Measurements from ENCODE around the gene CHMP4B. TPM values are rescaled to one million over a fixed set of nuclear protein-coding genes. Genes with fewer than 3 reads are reported as not detected.

CHMP4B gene, protein sequence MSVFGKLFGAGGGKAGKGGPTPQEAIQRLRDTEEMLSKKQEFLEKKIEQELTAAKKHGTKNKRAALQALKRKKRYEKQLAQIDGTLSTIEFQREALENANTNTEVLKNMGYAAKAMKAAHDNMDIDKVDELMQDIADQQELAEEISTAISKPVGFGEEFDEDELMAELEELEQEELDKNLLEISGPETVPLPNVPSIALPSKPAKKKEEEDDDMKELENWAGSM
- polyA plus RNA-seq (2013, experiment 1 of 2; ENCODE audit: insufficient read length): 119 TPM
- 106 TPM for polyA plus RNA-seq (2013, experiment 2 of 2; ENCODE audit: insufficient read length)

DNA sequence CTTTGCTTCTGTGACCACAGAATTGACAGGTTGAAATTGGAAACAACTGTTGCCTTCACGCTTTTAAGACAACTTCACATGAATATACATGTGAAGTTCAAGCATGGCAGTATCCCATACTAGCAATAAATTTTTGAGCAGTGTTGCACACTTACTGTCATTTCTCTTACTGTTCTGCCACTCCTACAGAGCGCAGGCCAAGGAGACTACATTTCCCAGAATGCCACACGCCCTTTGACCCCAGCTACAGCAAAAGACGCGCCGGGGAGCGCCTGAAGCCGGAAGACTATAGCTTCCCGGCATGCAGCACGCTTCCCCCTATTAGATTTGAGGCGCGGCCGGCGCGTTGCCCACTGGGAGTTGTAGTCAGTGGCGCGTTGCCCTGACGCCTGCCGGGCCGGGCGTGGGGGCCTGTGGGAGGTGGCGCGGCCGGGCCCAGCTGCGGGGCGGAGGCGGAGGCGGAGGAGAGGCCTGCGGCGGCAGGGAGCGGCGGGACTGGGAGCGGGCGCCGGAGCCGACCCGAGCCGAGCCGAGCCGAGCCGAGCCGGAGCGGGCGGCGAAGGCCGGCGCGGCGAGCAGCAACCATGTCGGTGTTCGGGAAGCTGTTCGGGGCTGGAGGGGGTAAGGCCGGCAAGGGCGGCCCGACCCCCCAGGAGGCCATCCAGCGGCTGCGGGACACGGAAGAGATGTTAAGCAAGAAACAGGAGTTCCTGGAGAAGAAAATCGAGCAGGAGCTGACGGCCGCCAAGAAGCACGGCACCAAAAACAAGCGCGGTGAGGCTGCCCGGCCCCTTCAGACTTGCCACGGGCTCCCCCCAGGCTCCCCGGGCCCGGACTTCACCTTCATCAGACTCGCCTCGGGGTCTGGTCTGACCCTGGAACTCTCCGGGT is at the start of gene CHMP4B:
TSS of gene CHMP4B (plus strand) at position 464 of the 891 bp plus-strand sequence. CDS start at position 585, 121 bp downstream.
- DNase-seq: peak; percentile 99

DNA sequence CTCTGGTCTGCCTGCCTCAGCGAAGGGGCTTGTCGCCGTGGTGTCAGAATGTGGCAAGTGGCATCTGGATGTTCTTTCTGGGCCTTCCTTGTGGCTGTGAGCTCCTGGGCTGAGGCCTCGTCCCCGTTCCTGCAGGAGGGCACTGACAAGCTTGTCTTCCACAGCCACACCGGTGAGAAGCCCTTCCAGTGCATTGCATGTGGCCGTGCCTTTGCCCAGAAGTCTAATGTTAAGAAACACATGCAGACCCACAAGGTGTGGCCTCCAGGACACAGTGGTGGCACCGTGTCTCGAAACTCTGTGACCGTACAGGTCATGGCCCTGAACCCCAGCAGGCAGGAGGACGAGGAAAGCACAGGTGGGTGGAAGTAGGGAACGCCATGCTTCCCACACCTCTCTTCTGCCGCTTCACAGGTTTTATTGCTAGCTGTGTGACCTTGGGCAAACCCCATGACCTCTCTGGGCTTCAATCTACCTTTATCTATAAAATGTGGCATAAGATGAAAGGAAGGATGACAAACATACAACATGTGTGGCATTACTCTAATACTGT is 49.4 kb upstream of the CHMP4B start:
- no peak for DNase-seq

DNA sequence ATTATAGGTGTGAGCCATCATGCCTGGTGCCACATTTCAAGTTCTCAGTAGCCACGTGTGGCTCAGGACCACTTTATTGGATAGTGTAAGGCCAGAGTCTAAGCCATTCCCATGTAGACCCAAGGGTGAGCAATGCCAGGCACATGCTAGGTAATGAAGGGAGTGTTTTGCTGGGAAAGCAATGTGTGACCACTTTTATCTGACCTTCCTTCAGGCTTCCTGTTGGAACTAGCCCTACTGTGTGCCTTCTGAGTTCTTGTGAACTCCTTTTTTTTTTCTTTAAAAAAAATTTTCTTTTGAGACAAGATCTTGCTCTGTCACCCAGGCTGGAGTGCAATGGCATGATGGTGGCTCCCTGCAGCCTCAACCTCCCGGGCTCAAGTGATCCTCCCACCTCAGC is 46.0 kb upstream of the CHMP4B start:
- DNase-seq: no peak

DNA sequence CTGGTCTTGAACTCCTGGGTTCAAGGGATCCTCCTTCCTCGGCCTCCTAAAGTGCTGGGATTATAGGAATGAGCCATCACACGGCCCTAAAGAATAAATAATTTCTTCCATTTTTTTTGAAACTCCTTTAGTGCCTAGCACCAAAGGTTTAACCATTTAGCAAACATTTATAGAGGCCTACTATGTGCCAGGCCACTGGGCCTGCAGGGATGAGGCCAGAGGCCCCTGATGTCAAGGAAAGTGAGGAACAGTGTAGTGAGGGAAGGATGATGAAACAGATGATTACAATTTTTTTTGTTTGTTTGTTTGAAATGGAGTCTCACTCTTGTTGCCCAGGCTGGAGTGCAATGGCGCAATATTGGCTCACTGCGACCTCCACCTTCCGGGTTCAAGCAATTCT is 45.6 kb upstream of the CHMP4B start:
- DNase-seq: no peak

DNA sequence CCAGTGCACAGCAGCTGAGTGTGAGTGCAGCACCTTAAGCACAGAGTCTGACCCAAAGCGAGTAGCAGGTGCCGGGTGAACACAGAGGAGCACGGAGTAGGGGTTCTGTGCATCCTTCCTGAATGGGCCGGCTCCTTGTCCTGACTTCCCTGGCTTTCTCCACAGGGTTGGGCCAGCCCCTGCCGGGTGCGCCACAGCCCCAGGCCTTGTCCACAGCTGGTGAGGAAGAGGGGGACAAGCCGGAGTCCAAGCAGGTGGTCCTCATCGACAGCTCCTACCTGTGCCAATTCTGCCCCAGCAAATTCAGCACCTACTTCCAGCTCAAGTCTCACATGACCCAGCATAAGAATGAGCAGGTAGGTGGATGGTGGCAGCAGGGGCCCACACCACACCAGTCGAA is 44.5 kb upstream of the CHMP4B start:
- DNase-seq: no peak

DNA sequence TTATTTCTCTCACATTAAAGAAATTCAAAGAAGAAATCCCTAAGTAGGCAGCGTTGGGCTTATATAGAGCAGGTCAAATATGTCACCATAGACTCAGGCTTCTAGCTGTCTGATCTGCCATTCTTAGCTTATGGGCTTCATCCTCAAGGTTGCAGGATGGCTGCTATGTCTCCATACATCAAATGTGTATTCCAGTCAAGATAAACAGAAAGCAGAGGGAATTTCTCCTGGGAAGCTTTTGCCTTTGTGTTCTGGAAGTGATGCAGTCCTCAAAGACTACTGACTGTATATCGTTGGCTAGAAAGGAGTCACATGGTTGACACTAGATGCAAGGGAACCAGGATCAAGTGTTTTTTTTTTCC is 43.4 kb upstream of the CHMP4B start:
- no peak for DNase-seq

DNA sequence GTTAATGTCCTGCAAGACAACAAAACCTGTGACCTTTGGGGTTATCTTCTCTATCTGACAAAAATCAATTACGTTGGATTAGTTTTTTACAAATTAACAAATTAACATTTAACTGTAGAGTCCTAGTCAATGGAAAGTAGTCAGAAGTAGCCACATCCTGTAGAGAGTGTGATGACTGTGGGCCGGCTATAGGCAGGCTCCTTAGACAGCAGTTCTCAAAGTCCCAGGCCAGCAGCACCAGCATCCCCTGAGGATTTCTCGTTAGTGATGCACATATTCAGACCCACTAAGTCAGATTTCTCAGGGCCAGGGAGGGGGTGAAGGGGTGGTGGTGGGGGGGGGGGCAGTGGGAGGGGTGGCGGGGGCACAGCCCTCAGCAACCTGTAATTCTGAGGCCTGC is 42.1 kb upstream of the CHMP4B start:
- DNase-seq: no peak

DNA sequence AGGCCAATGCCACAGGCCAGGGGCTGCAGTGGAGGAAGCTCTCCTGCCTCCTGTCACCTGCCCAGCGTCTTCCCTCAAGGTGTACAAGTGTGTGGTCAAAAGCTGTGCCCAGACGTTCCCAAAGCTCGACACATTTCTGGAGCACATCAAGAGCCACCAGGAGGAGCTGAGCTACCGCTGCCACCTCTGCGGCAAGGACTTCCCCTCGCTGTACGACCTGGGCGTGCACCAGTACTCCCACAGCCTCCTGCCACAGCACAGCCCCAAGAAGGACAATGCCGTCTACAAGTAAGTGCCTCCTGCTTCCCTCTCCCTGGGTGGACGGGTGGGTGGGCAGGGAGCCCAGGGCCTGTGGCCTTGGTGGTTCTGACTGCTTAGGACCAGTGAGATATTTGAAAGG is 41.1 kb upstream of the CHMP4B start:
- DNase-seq: no peak

DNA sequence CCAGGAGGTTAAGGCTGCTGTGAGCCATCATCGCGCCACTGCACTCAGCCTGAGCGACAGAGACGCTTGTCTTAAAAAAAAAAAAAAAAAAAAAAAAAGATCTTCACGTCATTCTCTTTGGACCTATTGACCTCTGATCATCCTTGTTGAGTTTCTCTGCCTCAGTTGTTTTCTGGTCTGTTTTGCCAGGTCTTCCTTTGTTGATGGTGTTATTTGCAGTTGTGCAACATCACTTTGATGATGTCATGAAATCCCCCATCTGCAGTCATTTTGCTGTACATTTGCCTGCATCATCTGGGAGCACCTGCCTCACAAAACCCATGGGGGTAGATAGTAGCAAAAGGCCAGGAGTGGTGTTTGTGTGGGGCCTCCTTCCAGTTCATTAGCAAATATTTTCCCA is 39.2 kb upstream of the CHMP4B start:
- DNase-seq: no peak

DNA sequence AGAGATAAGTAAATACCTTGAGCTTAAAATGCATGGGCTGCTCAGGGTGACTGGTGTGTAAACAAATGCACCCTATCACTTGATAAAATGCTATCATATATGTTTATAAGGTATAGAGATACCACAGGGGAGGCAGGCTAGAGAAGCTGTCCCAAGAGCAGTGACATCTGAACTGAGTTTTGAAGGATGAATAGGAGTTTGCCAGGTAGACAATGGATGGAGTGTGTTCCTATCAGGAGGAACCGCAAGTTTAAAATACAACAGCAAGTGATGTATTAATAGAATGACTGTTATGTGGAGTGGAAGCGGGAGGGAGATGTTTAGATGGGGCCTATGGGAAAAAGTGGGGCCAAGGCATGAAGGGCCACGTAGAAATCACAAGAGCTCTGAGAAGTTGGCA is 38.7 kb upstream of the CHMP4B start:
- no peak for DNase-seq

DNA sequence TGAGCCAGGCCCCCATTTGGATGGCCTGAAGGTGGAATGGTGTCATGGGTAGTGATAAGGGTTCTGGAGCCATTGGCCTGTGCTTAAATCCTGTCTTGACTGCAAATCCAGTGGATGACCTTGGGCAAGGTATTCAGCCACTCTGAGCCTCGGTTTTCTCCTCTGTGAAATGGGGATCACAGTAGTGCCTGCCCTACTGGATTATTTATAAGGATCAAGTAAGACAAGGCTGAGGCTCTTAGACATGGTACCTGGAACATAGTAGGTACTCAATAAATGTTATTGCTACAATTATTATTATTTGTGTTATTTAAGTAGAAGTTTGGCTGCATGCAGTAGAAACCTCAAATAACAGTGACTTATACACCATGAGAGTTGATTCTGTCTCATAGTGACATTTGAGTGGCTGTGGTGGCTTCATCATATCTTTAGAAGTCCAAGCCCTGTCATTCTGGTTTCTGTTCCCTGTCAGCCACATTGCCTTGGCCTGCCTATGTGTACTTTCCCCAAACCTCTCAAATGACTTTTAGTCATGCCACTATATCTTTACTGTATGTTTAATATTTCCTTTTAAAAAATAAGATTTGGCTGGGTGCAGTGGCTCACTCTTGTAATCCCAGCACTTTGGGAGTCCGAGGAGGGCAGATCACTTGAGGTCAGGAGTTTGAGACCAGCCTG is 37.6 kb upstream of the CHMP4B start:
- DNase-seq: no peak

DNA sequence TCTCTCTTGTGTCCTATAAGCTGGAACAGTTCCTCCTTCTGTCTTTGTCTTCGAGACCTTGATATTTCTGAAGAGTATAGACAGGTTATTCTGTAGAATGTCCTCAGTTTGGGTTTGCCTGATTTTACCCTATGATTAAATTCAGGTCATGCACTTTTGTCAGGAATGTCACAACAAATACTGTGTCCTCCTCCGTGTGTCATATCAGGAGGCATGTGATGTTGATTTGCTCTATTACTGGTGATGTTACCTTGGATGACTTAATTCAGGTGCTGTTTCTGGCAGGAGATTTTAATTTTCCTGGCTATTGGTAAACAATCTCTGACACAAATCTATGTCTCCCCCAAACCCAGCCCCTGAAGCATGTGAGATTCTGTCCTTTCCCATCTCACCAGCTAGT is 33.3 kb upstream of the CHMP4B start:
- no peak for DNase-seq

DNA sequence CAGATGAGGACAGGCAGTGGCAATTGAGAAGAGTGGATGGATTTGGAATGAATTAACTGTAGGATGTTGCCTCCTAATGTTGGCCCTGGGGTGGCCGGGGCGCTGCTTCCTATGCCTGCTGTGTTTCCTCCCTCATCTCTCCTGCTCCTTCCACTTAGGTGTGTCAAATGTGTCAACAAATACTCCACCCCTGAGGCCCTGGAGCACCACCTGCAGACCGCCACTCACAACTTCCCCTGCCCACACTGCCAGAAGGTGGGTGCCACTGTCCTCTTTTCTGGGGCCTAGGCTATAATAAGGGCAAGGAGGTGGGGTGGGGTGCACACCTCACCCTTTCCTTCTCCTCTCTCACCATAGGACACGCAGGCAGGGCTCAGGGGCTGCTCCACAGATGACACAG is 30.0 kb upstream of the CHMP4B start:
- DNase-seq: no peak

DNA sequence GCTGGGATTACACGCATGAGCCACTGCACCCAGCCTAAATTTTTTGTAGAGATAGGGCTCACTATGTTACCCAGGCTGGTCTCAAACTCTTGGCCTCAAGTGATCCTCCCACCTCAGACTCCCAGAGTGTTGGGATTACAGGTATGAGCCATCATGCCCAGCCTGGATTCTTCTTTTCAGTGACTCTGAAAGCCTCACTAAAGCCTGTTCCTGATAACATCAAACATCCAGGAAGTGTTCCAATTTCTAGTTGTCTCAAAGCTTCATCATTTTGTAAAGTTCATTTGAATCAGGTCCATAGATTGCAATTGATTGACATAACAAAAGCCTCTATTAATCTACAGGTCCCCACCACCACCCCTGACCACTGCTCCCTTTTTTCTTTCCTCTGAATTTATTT is 29.2 kb upstream of the CHMP4B start:
- no peak for DNase-seq

DNA sequence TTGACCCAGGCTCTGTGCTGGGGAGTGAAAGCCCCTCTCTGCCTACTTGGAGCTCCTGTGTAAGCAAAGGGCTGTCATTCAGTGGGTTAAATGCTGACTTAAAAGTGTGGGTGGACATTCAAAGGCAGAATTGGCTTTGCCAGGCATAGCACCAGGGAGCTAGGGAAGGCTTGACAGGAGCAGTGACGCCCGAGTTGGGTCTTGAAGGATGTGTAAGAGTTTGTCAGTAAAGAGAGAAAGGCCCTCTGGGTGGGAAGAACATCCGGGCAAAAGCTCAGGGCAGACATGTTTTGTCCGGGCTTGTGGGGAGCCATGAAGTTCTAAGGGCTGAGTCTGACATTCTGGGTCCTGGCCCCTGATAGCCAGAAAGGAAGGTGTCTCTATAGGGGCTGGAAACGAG is 27.9 kb upstream of the CHMP4B start:
- DNase-seq: no peak

DNA sequence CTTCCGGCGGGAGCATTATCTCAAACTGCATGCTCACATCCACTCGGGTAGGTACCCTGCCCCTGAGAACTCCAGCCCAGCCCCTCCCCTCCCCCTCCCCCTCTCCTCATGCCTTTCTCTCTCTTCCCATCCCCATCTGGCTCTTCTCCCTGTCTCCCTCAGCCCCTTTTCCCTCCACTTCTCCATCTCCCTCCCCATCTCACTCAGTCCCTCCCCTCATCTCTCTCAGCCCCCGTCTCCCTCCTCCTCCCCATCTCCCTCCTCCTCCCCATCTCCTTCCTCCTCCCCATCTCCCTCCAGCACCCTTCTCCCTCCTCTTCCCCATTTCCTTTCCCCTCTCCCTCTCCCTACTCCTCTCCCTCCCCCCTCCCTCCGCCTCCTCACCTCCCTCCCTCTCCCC is 27.3 kb upstream of the CHMP4B start:
- DNase-seq: no peak

DNA sequence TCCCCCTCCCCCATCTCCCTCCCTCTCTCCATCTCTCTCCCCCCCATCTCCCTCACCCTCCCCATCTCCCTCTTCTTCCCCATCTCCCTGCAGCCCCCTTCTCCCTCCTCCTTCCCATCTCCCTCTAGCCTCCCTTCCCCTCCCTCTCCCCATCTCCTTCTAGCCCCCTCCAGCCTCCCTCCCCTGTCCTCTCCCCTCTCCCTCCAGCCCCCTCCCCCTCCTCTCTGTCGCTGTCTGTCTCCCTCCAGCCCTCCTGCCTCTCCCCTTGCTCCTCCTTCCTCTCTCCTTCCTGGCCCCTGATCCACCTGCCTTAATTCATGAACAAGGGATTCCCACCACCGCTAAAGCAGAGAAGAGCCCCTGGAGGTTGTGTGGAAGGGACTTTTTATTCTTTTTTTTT is 26.9 kb upstream of the CHMP4B start:
- DNase-seq: no peak

DNA sequence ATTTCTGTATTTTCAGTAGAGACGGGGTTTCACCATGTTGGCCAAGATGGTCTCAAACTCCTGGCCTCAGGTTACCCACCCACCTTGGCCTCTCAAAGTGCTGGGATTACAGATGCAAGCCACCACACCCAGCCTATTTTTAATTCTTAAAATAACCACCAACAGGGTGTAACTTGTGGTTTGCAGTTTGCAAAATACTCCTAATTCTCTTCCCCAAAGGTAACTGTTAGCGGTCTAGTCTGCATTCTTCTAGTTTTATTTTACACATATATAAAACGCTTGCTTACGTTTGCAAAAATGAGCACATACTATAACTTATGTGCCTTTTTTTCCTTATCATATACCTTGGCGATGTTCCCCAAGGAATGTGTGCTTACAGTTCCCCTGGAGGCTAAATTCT is 25.6 kb upstream of the CHMP4B start:
- no peak for DNase-seq

DNA sequence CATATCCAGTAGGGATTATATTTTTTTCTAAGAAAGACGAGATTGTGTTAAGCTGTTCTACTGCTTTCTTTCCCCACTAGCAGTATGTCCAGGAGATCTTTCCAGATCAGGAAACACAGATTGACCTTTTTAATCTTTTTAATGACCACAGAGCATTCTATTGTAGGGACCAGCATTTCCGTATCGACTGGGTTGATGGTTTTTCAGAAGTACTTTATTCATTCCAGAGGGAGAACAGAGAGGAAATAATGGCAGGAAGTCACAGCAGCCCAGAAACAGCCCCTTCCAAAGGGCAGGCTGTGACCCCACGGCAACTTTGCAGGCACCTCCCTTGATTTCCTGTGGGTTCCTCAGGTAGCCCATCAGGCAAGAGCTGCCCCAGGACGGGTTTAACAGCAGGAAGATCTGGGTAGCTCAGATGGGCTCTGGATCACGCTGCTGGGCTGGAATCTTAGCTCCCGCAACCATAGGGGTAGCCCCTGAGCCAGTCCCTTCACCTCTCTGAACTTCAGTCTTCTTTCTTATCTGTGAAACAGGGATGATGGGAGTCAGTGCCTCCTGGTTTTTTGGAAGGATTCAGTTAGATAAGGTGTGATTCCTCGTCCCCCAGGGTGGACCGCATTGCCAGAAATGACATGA is 23.8 kb upstream of the CHMP4B start:
- DNase-seq: no peak

DNA sequence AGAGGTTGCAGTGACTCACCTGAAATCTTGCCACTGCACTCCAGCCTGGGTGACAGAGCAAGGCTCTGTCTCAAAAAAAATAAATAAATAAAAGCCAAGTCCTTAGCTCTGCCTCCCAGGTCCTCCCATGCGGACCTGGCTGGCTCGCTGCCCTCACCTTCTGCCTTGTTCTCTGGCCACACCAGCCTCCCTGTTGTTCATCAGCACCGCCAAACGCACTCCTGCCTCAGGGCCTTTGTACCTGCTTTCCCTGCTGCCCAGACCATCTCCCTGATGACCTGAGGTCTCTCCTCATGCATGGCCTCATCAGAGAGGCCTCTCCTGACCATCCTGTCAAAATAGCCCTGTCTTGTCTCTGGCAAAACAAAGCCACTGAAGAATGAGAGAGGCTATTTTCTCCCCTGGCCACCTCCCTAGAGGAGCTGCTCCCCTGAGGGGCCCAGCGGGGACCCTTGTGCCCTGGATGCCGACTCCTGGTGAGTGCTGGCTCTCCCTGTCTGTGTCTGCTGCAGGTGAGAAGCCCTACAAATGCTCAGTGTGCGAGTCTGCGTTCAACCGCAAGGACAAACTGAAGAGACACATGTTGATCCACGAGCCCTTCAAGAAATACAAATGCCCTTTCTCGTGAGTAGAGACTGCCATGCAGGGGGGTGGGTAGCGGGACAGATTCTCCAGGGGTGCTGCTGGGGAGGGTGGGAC is 22.6 kb upstream of the CHMP4B start:
- DNase-seq: no peak

DNA sequence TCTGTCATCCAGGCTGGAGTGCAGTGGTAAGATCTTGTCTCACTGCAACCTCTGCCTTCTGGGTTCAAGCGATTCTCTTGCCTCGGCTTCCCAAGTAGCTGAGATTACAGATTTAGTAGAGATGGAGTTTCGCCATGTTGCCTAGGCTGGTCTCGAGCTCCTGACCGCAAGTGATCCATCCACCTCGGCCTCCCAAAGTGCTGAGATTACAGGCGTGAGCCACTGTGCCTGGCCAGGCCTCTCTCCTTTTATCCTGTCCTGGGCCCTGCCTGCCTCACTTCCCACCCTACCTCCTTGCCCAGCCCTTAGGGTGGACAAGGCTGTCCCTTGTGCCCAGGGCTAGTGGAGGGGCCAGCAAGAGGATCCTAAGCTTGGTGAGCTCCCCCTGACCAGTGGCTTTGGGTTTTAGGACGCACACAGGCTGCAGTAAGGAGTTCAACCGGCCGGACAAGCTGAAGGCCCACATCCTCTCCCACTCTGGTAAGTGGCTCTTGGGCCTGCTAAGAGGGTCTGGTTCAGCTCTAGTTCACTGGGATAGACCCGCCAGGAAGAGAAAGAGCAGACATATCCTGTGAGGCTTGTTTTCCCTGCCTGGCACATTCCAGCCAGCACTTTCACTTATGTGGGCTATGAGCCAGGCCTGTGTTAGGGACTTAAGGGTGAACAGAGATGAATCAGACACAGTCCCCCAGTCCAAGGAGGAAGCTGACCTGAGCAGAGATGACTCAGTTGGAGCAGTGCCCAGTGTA is 21.9 kb upstream of the CHMP4B start:
- DNase-seq: peak; percentile 96

DNA sequence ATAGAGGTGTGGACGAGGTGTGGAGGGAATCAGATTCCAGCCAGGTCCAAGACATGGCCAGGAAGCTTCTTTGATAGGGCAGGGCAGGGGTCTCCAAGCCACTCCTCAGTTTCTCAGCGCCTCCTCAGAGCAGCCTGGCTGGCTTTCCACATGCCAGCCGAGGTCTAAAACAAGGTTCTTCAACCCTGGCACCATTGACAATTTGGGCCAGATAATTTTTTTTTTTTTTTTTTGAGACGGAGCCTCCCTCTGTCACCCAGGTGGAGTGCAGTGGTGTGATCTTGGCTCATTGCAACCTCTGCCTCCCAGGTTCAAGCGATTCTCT is 21.3 kb upstream of the CHMP4B start:
- no peak for DNase-seq

All from fibroblast of skin of back (primary cell).